Occipital lobe (tissue), 2 donors: ENCODE data around the gene CIITA. TPM values are rescaled to one million over a fixed set of nuclear protein-coding genes. Genes with fewer than 3 reads are reported as not detected.
"Not testable (repeated sequence)": the region's sequence is repeated elsewhere in the genome, so short reads cannot be mapped to it uniquely, and the experiment has no call there.

ENCODE experiments used
- DNase-seq: peaks from one replicate; lab custom pipeline; 2025; lab: John Stamatoyannopoulos, UW
- total RNA-seq: library from RNA; depleted of rRNA; stranded (reverse); fragments of >200 nt; gene quantifications from one replicate; pipeline ENCODE4 v1.2.3, GENCODE V29; 2014

Gene CIITA, protein sequence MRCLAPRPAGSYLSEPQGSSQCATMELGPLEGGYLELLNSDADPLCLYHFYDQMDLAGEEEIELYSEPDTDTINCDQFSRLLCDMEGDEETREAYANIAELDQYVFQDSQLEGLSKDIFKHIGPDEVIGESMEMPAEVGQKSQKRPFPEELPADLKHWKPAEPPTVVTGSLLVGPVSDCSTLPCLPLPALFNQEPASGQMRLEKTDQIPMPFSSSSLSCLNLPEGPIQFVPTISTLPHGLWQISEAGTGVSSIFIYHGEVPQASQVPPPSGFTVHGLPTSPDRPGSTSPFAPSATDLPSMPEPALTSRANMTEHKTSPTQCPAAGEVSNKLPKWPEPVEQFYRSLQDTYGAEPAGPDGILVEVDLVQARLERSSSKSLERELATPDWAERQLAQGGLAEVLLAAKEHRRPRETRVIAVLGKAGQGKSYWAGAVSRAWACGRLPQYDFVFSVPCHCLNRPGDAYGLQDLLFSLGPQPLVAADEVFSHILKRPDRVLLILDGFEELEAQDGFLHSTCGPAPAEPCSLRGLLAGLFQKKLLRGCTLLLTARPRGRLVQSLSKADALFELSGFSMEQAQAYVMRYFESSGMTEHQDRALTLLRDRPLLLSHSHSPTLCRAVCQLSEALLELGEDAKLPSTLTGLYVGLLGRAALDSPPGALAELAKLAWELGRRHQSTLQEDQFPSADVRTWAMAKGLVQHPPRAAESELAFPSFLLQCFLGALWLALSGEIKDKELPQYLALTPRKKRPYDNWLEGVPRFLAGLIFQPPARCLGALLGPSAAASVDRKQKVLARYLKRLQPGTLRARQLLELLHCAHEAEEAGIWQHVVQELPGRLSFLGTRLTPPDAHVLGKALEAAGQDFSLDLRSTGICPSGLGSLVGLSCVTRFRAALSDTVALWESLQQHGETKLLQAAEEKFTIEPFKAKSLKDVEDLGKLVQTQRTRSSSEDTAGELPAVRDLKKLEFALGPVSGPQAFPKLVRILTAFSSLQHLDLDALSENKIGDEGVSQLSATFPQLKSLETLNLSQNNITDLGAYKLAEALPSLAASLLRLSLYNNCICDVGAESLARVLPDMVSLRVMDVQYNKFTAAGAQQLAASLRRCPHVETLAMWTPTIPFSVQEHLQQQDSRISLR
- 0.47 TPM for total RNA-seq

DNA sequence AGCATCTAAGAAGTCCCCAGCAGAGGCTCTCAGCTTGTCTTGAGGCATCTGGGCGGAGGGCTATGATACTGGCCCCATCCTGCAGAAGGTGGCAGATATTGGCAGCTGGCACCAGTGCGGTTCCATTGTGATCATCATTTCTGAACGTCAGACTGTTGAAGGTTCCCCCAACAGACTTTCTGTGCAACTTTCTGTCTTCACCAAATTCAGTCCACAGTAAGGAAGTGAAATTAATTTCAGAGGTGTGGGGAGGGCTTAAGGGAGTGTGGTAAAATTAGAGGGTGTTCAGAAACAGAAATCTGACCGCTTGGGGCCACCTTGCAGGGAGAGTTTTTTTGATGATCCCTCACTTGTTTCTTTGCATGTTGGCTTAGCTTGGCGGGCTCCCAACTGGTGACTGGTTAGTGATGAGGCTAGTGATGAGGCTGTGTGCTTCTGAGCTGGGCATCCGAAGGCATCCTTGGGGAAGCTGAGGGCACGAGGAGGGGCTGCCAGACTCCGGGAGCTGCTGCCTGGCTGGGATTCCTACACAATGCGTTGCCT is at the start of gene CIITA:
TSS of gene CIITA (plus strand) at position 404 of the 543 bp plus-strand sequence. CDS start at position 533, 129 bp downstream.
- DNase-seq = no peak

DNA sequence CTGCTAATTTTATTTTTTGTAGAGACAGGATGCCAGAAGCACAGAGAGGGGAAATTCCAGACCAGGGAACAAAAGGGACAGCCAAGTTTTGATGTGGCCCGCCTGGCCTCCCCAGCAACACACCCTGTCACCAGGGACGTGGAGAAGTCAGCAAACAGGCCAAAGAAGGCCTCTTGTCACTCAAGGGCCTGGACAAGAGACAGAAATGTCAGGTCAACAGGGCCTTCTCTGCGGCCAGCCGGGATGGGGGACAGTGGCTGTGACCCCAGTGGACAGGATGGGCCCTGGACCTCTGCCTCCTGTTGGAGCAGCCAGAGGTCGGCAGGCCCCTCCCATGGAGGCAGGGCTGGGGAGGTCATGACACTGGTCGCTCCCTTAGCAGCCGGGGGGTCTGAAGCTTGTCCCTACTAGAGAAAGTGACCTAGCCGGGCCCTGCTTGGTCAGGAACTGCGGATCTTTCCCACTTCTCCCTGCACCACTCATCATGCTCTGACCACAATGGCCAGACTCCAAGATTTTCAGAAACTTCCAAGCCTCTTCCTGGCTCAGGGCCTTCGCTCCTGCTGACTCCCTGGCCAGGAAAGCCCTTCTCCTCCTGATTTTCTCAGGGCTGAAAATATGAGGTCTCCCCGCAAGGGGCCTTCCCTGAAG is 49.2 kb upstream of the CIITA start:
- no peak for DNase-seq

DNA sequence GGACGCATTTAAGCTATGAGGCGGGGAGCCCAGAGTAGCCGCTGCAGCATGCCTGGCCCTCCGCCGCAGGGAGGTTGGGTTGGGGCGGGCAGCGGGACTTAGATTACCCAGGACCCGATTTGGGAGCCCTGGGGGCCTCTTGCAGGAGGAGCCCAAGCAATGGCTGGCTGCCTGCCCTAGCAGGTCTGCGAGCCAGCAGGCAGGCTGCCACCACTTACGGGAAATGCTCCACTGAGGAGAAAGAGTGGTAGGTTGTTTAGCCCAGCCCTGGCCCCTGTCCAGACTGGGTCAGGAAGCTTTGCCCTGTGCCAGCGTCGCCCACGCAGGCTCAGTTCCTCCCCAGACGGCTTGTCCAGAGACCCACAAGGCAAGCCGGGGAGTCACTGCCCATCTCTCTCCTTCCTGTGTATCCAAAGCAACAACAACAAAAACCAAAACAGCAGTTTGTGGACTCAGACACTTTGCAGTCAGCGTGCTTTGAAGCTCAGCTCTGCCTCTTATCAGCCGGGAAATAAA is 48.1 kb upstream of the CIITA start:
- DNase-seq = peak; percentile 62

DNA sequence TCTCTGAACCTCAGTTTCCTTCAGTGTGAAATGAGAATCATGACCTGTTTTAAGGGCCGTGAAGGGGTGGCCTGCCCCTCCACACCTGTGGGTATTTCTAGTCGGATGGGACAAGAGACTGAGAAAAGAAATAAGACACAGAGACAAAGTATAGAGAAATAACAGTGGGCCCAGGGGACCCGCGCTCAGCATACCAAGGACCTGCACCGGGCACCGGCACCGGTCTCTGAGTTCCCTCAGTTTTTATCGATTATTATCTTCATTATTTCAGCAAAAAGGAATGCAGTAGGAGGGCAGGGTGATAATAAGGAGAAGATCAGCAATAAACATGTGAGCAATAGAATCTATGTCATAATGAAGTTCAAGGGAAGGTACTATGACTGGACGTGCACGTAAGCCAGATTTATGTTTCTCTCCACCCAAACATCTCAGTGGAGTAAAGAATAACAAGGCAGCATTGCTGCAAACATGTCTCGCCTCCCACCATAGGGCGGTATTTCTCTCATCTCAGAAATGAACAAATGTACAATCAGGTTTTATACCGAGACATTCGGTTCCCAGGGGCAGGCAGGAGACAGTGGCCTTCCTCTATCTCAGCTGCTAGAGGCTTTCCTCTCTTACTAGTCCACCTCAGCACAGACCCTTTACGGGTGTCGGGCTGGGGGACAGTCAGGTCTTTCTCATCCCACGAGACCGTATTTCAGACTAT is 47.5 kb upstream of the CIITA start:
- DNase-seq = not testable (repeated sequence)

DNA sequence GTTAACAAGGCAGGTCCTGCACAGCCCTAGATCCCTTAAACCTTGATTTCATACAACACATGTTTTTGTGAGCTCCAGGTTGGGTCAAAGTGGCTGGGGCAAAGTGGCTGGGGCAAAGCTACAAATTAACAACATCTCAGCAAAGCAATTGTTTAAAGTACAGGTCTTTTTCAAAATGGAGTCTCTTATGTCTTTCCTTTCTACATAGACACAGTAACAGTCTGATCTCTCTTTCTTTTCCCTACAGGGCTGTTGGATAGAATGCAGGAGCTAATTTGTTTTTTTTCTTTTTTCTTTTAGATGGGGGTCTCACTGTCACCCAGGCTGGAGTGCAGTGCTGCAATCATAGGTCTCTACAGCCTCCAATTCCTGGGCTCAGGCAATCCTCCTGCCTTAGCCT is 46.8 kb upstream of the CIITA start:
- DNase-seq = not testable (repeated sequence)

DNA sequence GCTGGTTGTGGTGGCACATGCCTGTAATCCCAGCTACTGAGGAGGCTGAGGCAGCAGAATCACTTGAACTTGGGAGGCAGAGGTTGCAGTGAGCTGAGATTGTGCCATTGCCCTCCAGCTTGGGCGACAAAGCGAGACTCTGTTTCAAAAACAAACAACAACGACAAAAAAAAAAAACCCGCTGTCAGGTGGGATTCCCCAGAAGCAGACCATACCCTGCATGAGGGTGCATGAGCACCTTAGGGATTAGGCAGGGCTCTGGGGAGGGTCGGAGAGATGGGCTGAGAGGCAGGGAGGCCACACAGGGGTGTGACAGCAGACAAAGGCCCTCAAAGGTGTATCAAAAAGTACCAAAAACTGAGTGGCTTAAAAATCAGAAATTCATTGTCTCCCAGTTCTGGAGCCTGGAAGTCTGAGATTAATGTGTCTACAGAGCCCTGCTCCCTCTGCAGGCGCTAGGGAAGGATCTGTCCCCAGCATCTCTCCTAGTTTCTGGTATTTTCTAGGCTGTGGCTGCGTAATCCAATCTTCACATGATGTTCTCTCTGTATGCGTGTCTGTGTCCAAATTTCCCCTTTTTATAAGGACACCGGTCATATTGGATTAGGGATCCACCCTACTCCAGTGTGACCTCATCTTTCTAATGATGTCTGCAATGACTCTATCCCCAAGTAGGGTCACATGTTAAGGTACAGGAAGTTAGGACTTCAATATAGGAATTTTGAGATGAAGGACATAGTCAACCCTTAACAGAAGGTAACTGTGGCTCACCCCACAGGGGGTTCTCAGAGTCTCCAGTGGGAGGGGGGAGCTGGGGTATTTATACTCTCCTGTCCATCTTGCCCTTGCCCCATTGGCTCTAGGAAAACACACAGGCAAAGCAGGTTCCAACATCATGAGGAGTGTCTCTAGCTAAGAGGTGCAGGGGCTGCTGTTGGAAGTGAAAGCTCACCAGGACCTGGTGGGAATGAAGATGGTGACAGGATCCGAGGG is 44.8 kb upstream of the CIITA start:
- DNase-seq = no peak

DNA sequence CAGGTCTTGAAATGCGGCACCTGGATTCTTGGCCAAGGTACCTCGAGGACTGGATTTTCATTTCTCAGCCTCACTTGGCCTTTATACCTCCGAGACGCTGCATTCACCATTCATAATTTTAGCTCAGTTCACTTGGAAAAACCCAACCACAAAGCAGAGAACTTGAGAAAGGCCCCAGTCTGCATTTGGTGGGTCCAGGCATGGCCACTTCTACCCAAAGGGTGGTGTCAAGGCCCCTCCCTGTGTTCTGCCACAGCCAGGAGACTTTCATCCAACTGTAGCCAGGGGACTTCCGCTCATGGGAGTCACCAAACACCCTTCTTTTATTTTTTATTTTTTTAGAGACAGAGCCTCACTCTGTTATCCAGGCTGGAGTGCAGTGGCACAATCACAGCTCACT is 43.7 kb upstream of the CIITA start:
- no peak for DNase-seq

GRCh38 chr16:10834130-10834529 is 42.9 kb upstream of the CIITA start:
- no peak for DNase-seq

- DNase-seq = no peak
These were observed 42.2 kb upstream of the CIITA start for GRCh38 chr16:10834766-10835165.

DNA sequence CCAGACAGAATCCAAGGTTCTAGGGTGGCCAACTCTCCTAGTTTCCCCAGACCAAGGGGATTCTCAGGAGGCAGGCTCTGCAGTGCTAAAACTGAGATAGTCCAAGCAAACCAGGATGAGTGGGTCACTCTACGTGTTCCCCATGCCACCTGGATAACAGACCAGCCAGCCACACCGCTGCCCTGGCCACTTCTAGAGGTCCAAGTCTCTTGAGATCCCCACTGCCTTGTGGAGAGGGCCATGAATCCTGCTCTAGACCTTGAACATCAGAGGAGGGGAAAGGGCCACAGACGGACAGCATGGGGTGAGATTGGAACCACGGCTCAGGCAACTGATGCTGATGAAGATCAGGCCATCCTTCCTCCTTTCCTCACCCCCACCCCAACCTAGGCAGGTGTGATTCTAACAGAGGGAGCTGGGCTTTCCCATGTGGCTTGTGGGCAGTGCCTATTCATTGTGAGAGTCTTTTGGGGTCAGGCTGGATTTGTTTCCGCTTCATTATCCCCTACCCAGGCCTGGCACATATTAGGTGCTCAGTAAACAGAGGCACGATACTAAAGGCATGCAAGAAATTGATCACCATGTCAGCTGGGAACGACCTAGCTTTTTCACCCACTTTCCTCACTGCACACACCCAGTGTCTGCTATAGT is 41.6 kb upstream of the CIITA start:
- DNase-seq = no peak

GRCh38 chr16:10836174-10836853 is 40.7 kb upstream of the CIITA start:
- DNase-seq = no peak

DNA sequence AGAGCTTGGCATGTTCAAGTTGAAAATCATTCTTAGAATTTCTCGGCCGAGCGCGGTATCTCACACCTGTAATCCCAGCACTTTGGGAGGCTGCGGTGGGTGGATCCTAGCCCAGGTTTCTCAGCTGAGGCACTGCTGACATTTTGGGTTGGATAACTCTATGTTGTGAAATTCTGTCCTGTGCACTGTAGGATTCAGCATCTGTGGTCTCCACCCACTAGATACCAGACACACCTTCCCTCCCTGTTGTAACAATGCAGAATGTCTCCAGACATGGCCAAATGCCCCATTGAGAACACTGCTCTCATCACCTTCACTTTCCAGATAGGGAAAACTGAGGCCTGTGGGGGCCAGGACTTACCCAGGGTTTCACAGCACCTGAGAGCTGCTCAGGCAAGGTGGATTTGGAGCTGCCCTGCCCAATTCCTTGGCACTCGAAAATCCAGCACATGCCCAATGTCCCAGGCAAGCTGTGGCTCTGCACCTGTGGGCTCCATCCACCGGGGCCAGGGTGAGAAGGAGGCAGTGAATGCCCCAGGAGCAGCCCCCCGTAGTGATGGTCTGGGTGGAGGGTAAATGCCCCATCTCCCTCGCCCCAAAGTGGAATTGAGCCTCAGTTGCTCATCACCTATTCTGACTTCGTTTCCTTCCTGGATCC is 38.3 kb upstream of the CIITA start:
- no peak for DNase-seq

- no peak for DNase-seq
These were observed 37.7 kb upstream of the CIITA start for GRCh38 chr16:10839279-10839666.

GRCh38 chr16:10840703-10841102 is 36.3 kb upstream of the CIITA start:
- DNase-seq = no peak

DNA sequence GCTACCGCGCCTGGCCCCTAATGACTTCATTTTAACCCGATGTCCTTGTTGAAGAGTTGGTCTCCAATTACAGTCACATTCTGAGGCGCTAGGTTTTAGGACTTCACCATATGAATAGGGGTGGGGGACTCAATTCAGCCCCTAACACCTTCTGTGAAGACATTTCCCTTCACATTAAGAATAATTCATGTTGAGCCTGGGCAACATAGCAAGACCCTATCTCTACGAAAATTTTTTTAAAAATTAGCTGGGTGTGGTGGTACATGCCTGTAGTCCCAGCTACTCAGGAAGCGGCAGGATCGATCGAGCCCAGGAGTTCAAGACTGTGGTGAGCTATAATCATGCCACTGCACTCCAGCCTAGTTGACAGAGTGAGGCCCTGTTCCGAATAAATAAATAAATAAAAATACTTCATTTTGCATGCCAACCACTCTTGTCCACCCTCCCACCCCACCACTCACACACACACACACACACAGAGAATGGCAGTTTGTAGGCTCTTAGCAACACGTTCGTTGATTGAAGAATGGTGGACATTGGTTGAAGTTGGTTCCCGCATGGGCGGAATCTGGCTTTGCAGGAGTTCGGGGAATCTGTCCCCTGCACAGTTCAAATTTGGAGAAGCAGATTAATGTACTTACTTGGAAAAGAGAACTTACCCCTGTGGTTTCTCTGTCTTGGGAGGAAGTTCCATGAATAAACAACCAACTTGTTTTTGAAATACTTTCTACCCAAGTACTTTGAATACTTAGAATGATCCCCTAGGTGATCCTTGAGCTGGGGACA is 30.6 kb upstream of the CIITA start:
- DNase-seq = no peak

DNA sequence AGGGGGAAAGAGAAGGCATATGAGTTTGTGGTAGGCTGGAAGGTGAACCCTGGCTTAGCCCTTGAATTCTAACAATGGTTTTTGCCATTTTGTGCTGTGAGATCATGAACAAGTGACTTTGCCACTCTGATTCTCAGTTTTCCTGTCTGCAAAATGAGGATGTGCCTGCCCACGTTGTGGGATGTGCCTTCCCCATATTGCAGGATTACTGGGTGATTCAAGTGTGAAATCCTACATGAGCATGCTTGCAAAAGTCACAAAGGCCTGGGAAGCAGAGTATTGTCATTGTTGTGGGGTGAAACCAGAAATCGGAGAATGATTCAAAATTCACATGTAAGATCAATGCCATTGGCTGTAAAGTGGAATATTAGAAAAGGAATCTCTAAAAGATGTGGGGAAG is 29.8 kb upstream of the CIITA start:
- DNase-seq = no peak
